Dermis microvascular lymphatic vessel endothelial cell (primary cell): ENCODE data around the gene ELMOD2. TPM values are rescaled to one million over a fixed set of nuclear protein-coding genes. Genes with fewer than 3 reads are reported as not detected.

Experiments used
- DNase-seq, 2 donors: peaks; one replicate each; pipeline versions ENCODE4 v3.0.0 to v3.0.0-alpha.2; 2010; ENCODE audit warnings: low read depth in 2 of 2
- total RNA-seq: library from RNA; depleted of rRNA; stranded (reverse); fragments of >200 nt; gene quantifications from 2 replicates; pipeline ENCODE4 v1.2.1, GENCODE V29; 2014

ELMOD2 gene
- total RNA-seq, 1 donor from 2014 or later: 11.6 TPM

- no peak for DNase-seq
Observed at GRCh38 chr4:140579278-140579677, 55.3 kb downstream of the ELMOD2 start.

GRCh38 chr4:140581078-140581477 lies 57.1 kb downstream of the ELMOD2 start:
- no peak for DNase-seq

GRCh38 chr4:140584439-140584838 lies 60.5 kb downstream of the ELMOD2 start:
- no peak for DNase-seq

- DNase-seq: peak; percentile 38 to 47
Observed at GRCh38 chr4:140595065-140595464, 71.1 kb downstream of the ELMOD2 start.

GRCh38 chr4:140600408-140600807 lies 76.4 kb downstream of the ELMOD2 start:
- no peak for DNase-seq

- no peak for DNase-seq
Observed at GRCh38 chr4:140602714-140603113, 78.7 kb downstream of the ELMOD2 start.

GRCh38 chr4:140603286-140603685 lies 79.3 kb downstream of the ELMOD2 start:
- no peak for DNase-seq

Other genes starting within 250 kb of the ELMOD2 start
- 34.8 and 37.6 TPM in 2 replicates for gene SCOC, start 150.5 kb upstream of the ELMOD2 start, total RNA-seq
- 0.13 and 0.26 TPM in 2 replicates for gene CLGN, start 96.5 kb upstream of the ELMOD2 start, total RNA-seq
- gene MGAT4D, start 25.9 kb upstream of the ELMOD2 start, total RNA-seq: not detected in 2 replicates
- gene UCP1, start 44.8 kb downstream of the ELMOD2 start, total RNA-seq: not detected in 2 replicates
- 47.2 and 68.8 TPM in 2 replicates for gene TBC1D9, start 232.2 kb downstream of the ELMOD2 start, total RNA-seq